GM08714 (cell line): ENCODE measurements around the gene PDE3B.
"Not testable (repeated sequence)": the region's sequence is repeated elsewhere in the genome, so short reads cannot be mapped to it uniquely, and the experiment has no call there.

Experiments used
- H3K4me3 ChIP-seq: fragments of 200-500 bp; sonication (Bioruptor generic); 2 replicates; pipeline ENCODE4 v1.5.1; 2014; ENCODE audit warnings: mild to moderate bottlenecking, low read length, inconsistent platforms
- ZNF274 ChIP-seq: IDR thresholded peaks from 2 replicates; pipeline ENCODE4 v1.6.1; 2012; ENCODE audit warnings: mild to moderate bottlenecking, low read depth, low read length

The PDE3B gene

DNA sequence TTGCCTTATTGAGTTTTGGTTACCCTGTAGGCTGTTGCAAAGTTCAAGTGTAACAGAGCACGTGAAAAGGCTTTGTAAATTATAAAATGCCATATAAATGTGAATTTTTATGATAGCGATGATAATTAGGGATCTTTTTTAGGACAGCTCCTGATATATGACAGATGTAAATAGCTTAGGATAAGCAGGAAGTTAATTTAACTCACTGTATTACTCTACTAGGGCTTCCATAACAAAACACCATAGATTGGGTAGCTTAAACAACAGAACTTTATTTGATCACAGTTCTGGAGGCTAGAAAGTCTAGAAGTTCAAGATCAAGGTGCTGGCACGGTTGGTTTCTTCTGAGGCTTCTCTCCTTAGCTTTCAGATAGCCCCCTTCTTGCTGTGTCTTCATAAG is 17.0 kb upstream of the PDE3B start:
- no peak for TF ChIP-seq ZNF274
- H3K4me3 ChIP-seq = no peak overlapping the region

DNA sequence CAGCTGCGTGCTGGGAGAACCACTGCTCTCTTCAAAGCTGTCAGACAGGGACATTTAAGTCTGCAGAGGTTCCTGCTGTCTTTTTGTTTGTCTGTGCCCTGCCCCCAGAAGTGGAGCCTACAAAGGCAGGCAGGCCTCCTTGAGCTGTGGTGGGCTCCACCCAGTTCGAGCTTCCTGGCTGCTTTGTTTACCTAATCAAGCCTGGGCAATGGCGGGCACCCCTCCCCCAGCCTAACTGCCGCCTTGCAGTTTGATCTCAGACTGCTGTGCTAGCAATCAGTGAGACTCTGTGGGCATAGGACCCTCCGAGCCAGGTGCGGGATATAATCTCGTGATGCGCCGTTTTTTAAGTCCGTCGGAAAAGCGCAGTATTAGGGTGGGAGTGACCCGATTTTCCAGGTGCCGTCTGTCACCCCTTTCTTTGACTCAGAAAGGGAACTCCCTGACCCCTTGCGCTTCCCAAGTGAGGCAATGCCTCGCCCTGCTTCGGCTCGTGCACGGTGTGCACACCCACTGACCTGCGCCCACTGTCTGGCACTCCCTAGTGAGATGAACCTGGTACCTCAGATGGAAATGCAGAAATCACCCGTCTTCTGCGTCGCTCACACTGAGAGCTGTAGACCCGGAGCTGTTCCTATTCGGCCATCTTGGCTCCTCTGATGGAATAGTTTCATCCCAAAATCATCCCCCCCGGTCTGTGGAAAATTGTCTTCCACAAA is 9.9 kb upstream of the PDE3B start:
- not testable (repeated sequence) for H3K4me3 ChIP-seq

GRCh38 chr11:14634813-14635212 is 8.8 kb upstream of the PDE3B start:
- H3K4me3 ChIP-seq = no peak overlapping the region
- no peak for TF ChIP-seq ZNF274

DNA sequence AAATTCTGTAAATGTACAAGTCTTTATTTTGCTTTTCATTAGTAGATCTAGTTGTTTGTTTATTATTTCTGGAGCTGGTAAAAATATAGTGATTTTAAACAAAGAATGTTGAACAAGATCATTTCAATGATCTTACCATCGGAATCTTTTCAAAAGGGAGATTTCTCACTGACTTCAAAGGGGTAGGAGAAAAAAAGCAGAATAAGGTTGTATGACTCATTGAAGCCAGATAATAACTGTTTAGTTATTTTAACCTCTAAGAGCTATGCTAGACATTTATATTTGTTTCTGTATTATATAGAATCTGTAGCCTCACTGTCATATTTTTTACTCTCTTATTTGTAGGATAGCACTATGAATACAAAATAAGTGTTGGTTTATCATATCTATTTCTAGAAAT is 8.1 kb upstream of the PDE3B start:
- no peak overlapping the region for H3K4me3 ChIP-seq
- TF ChIP-seq ZNF274 = no peak

DNA sequence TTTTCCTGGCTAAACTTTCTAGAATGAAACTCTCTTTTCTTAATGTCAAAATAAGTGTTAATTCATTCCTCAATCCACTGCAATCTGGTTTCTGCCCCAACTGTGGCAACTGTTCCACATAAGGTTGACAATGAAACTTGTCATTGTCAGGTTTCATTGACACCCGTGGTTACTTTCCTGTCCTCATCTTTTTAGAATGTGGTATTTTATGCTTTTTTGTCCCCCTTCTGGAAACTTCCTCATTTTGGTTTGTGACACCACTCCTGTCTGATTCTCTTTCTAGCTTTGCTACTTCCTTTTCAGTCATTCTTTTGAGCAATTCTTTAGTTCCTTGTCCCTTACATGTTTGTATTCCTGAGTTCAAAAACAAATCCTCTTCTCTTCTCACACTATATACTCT is 7.5 kb upstream of the PDE3B start:
- no peak overlapping the region for H3K4me3 ChIP-seq
- no peak for TF ChIP-seq ZNF274

GRCh38 chr11:14637868-14638409 is 5.7 kb upstream of the PDE3B start:
- no peak for TF ChIP-seq ZNF274

DNA sequence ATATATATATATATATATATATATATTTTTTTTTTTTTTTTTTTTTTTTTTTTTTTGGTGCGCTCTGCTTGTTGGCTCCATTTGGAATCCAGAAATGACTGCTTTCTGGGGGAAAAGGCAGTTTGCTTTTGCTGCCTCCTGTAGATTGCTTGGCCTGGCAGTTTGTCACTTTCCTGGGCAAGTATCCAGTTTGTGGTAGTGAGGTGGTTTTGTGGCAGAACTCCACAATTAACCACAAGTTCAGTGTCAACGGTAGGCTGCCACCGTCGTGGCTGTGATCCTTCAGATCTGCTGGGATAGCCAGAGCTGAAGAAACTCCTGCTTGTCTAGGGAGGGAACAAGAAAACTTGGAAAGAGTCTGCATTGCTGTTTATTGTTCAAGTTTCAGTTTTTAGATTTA is 5.0 kb upstream of the PDE3B start:
- H3K4me3 ChIP-seq = no peak overlapping the region
- no peak for TF ChIP-seq ZNF274

More at GRCh38 chr11:14637868-14638409, 5.7 kb upstream of the PDE3B start:
- H3K4me3 ChIP-seq = no peak overlapping the region

DNA sequence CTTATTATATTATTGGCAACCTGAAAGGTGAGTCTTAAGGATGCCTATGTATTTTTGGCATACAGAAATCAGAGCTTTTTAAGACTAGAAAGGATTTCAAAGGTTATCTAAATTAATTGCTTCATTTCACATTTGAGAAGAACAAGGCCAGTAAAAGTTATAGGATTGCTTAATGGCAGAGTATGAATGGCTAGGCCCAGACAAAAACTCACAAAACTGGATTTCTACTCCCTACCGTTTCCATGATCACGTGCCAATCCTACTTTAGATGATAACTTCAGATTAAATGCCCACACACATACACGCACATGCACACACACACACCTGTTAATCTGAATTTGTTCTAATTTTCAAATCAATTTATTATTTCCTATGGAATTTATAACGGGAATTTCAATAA is 1.8 kb upstream of the PDE3B start:
- H3K4me3 ChIP-seq = no peak overlapping the region
- TF ChIP-seq ZNF274 = no peak

DNA sequence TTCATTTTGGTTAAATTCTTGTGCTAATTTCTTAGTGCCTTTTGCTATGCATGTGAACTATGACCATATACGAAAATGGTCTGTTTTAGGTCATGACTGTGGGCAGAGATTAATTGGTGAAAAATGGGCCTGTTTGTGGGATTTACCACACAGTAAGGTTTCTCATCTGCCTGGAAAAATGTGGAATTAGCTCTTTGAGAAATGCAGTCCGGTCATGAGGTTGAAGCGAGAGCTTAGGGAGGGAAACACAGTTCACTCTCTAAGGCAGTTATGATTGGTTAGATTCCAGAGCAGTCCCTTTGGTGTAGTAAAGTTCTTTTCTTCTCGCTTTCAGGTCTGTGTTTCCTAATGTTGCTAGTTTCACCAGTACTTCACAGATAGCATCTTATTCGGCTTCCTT is 1.2 kb upstream of the PDE3B start:
- peak overlapping the region; percentile 91; the same call in 1 of the 2 replicates for H3K4me3 ChIP-seq
- no peak for TF ChIP-seq ZNF274

DNA sequence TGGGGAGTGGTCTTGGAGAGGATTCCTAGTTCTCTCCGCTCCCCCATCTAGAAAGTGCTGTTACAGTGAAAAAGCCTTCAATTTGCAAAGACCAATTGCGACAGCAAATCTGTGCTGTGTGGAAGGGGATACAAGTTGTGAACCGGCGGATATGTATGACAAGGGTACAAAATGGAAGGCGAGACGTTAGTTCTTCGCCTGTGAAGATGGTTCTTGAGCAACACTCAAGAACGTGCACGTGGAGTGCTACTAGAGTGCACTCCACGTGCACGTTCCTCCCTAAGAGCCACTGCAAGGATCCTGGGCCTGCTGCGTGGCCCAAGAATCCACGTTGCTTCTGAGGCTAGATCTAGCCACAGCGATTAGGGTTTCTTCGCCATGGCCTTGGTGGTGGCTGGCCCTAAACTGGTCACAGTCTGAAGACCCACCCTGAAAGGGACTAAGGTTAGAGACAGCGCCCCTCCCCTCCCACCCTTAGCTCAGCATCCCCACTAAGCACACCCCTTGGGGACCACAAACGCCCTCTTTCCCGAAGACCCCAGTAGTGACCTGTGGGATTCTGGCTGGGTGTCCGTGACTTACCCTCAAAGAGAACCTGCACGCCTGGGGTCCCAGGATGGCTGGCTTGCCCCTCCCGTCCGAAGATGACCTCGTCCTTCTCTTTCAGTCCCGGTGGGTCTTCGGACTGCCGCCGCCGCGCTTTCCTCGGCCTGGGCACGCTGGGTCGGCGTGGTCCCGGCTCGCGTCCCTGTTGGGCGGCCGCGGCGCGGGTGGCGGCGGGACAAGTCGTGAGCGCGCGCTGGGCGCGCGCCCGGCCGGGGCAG is 519 bp upstream of the PDE3B start:
- no peak for TF ChIP-seq ZNF274
- peak overlapping the region; percentile 91; the same call in 1 of the 2 replicates for H3K4me3 ChIP-seq

GRCh38 chr11:14644226-14645014 is 816 bp downstream of the PDE3B start:
- no peak for TF ChIP-seq ZNF274

GRCh38 chr11:14645015-14645912 is 1.7 kb downstream of the PDE3B start:
- H3K4me3 ChIP-seq = peak overlapping the region; percentile 91
- TF ChIP-seq ZNF274 = no peak

More at GRCh38 chr11:14644226-14645014, 816 bp downstream of the PDE3B start:
- H3K4me3 ChIP-seq = peak overlapping the region; percentile 91

GRCh38 chr11:14645985-14646900 is 2.6 kb downstream of the PDE3B start:
- no peak overlapping the region; the same call in 1 of the 2 replicates for H3K4me3 ChIP-seq
- no peak for TF ChIP-seq ZNF274
